Motor neuron (in vitro differentiated cells): Measurements from ENCODE around the gene SORL1. TPM values are rescaled to one million over a fixed set of nuclear protein-coding genes. Genes with fewer than 3 reads are reported as not detected.

Source experiments
- ATAC-seq, 8 experiments: fragments of 200-7000 bp; cut with Tn5 transposase; replicated peaks in 6 of 8; 2 replicates each; pipeline ENCODE4 v1.8.0; 2021; ENCODE audit warnings: mild to moderate bottlenecking in 8 of 8, moderate library complexity in 8 of 8
- H3K27ac ChIP-seq, 2 donors: fragments of 250-450 bp; sonication (Bioruptor Pico); 2 replicates each; pipeline ENCODE4 v1.9.0; 2021; ENCODE audit warnings: antibody characterized with exemption in 2 of 2, mild to moderate bottlenecking in 2 of 2, moderate library complexity in 1 of 2
- H3K4me1 ChIP-seq, 2 donors: fragments of 250-450 bp; sonication (Bioruptor Pico); replicated peaks in 1 of 2; 2 replicates each; pipeline ENCODE4 v1.6.1; 2021; ENCODE audit warnings: antibody characterized with exemption in 2 of 2, mild to moderate bottlenecking in 2 of 2, moderate library complexity in 1 of 2
- H3K4me3 ChIP-seq, 5 donors: fragments of 250-450 bp; sonication (Bioruptor Pico); 2 replicates each; pipeline ENCODE4 v1.9.0; 2021; ENCODE audit warnings: antibody characterized with exemption in 5 of 5, mild to moderate bottlenecking in 5 of 5, moderate library complexity in 4 of 5
- WGBS, 10 experiments: fragments of 450-650 bp; shearing (Covaris generic); methylation state at CpG; one replicate each; pipeline ENCODE4 v1.0.0; 2022; 5-methylcytosine and 5-hydroxymethylcytosine counted together
- in situ Hi-C, 9 experiments: fragments of 400-800 bp; cut with MboI; loops; one replicate each; pipeline ENCODE4 v1.15.0; 2021; ENCODE audit warnings: low sequenced_read_pairs in 9 of 9, low pct_unique_long_range_greater_than_20kb in 2 of 9; ENCODE audit not compliant: unreplicated experiment in 9 of 9
- total RNA-seq, 8 experiments: library from RNA; unstranded; fragments of 300-600 nt; gene quantifications; 2 replicates each; pipeline versions ENCODE4 v1.2.3 to v1.2.4, GENCODE V29; 2022

The SORL1 gene
- total RNA-seq, 8 experiments from 2014 or later = 0.36 to 39.4 (median 21.8) TPM

- H3K4me3 ChIP-seq = no peak overlapping the region
Observed at GRCh38 chr11:121654259-121654842, 202.2 kb downstream of the SORL1 start.

GRCh38 chr11:121654843-121655536 is 202.9 kb downstream of the SORL1 start:
- H3K4me1 ChIP-seq = peaks cover 31 to 42% of the 10 kb centered on the region in 2 donors
- peak in 6 of 8 experiments; percentile 0 to 54 (median 3) for ATAC-seq
- in situ Hi-C loops = loop anchor here (10.0 to 25.0 kb wide), 8 partner anchors 282 to 857 kb away; partner anchors contain the start of gene BLID (in 1 of the 9)
- WGBS, 10 experiments = 0 to 100% (median 36%) methylated on average over 1 to 11 of the region's 16 CpGs
- H3K4me3 ChIP-seq = peak overlapping the region; percentile 26 to 40 (median 30)
- peak overlapping the region; percentile 6 to 87 for H3K27ac ChIP-seq

More at GRCh38 chr11:121654259-121654842, 202.2 kb downstream of the SORL1 start:
- Histone ChIP-seq H3K27ac (peak overlapping the region in 1 of 2 donors; percentile 87), H3K4me1 (peaks cover 31 to 42% of the 10 kb centered on the region in 2 donors)
- 50 to 86% (median 68%) methylated on average over 1 to 5 of the region's 8 CpGs for WGBS, 10 experiments
- in situ Hi-C loops = loop anchor here (10.0 to 25.0 kb wide), 8 partner anchors 283 to 858 kb away; partner anchors contain the start of gene BLID (in 1 of the 9)
- no peak for ATAC-seq

GRCh38 chr11:121655537-121656327 is 203.6 kb downstream of the SORL1 start:
- peak overlapping the region; percentile 26 to 40 (median 30) for H3K4me3 ChIP-seq
- in situ Hi-C loops = loop anchor here (10.0 to 25.0 kb wide), 8 partner anchors 282 to 857 kb away; partner anchors contain the start of gene BLID (in 1 of the 9)
- ATAC-seq = peak; percentile 83 to 93 (median 90)
- H3K27ac ChIP-seq = peak overlapping the region; percentile 80 to 87
- H3K4me1 ChIP-seq = peaks cover 31 to 42% of the 10 kb centered on the region in 2 donors
- WGBS, 10 experiments = 0 to 19% (median 1%) methylated on average over 1 to 29 of the region's 44 CpGs

- in situ Hi-C loops = loop anchor here (10.0 to 25.0 kb wide), 8 partner anchors 281 to 856 kb away; partner anchors contain the start of gene BLID (in 1 of the 9)
- peak in 5 of 8 experiments; percentile 2 to 10 (median 5) for ATAC-seq
- 32 to 100% (median 53%) methylated on average over 1 to 10 of the region's 19 CpGs; no CpG with 5 or more reads in 2 of the 10 experiments for WGBS, 10 experiments
- peak overlapping the region in 1 of 2 donors; percentile 2 for H3K27ac ChIP-seq
- peaks cover 31 to 42% of the 10 kb centered on the region in 2 donors for H3K4me1 ChIP-seq
- peak overlapping the region in 4 of 5 donors; percentile 26 to 40 (median 31) for H3K4me3 ChIP-seq
Observed at GRCh38 chr11:121656328-121657090, 204.4 kb downstream of the SORL1 start.

GRCh38 chr11:121657146-121657545 is 205.0 kb downstream of the SORL1 start:
- WGBS, 10 experiments = 90 to 100% (median 93%) methylated on average over 1 to 3 of the region's 6 CpGs; no CpG with 5 or more reads in 7 of the 10 experiments
- Histone ChIP-seq H3K4me1 (peaks cover 34 to 47% of the 10 kb centered on the region in 2 donors), H3K4me3 (no peak overlapping the region), H3K27ac (no peak overlapping the region)
- no peak for ATAC-seq
- in situ Hi-C loops = loop anchor here (10.0 to 25.0 kb wide), 8 partner anchors 280 to 855 kb away; partner anchors contain the start of gene BLID (in 1 of the 9)

GRCh38 chr11:121659811-121660210 is 207.7 kb downstream of the SORL1 start:
- no peak for ATAC-seq
- Histone ChIP-seq H3K27ac (no peak overlapping the region), H3K4me3 (no peak overlapping the region), H3K4me1 (peaks cover 27 to 34% of the 10 kb centered on the region in 2 donors)
- WGBS, 10 experiments = 0 to 94% (median 75%) methylated on average over 1 to 3 of the region's 3 CpGs
- in situ Hi-C loops = loop anchor here (10.0 to 25.0 kb wide), 8 partner anchors 277 to 852 kb away; partner anchors contain the start of gene BLID (in 1 of the 9)

GRCh38 chr11:121661880-121662486 is 209.9 kb downstream of the SORL1 start:
- Histone ChIP-seq H3K4me1 (peaks cover 9 to 15% of the 10 kb centered on the region in 2 donors), H3K27ac (peak overlapping the region in 1 of 2 donors; percentile 17), H3K4me3 (no peak overlapping the region)
- WGBS, 10 experiments = 4 to 18% (median 11%) methylated on average over 3 to 4 of the region's 4 CpGs; no CpG with 5 or more reads in 2 of the 10 experiments
- peak in 7 of 8 experiments; percentile 26 to 88 (median 74) for ATAC-seq
- in situ Hi-C loops = loop anchor here in 8 of 9 experiments (25.0 kb wide), 6 partner anchors 275 to 850 kb away; partner anchors contain the start of gene BLID (in 1 of the 8)

- in situ Hi-C loops = loop anchor here in 8 of 9 experiments (25.0 kb wide), 6 partner anchors 273 to 848 kb away; partner anchors contain the start of gene BLID (in 1 of the 8)
- ATAC-seq = no peak
- H3K4me1 ChIP-seq = peaks cover 9 to 12% of the 10 kb centered on the region in 2 donors
- no peak overlapping the region for H3K27ac ChIP-seq
- H3K4me3 ChIP-seq = no peak overlapping the region
Observed at GRCh38 chr11:121664144-121664543, 212.0 kb downstream of the SORL1 start.

- Histone ChIP-seq H3K27ac (no peak overlapping the region), H3K4me1 (peaks cover 17 to 23% of the 10 kb centered on the region in 2 donors), H3K4me3 (no peak overlapping the region)
- WGBS, 10 experiments = 71 to 100% (median 81%) methylated on average over 1 to 4 of the region's 6 CpGs; no CpG with 5 or more reads in 2 of the 10 experiments
- no peak for ATAC-seq
- in situ Hi-C loops = loop anchor here in 8 of 9 experiments (25.0 kb wide), 6 partner anchors 272 to 847 kb away; partner anchors contain the start of gene BLID (in 1 of the 8)
Observed at GRCh38 chr11:121665206-121665838, 213.2 kb downstream of the SORL1 start.

- ATAC-seq = no peak
- in situ Hi-C loops = loop anchor here in 8 of 9 experiments (25.0 kb wide), 6 partner anchors 269 to 844 kb away; partner anchors contain the start of gene BLID (in 1 of the 8)
- 71 to 100% (median 83%) methylated on average over 1 of the region's 1 CpG; no CpG with 5 or more reads in 3 of the 10 experiments for WGBS, 10 experiments
Observed at GRCh38 chr11:121667836-121668235, 215.7 kb downstream of the SORL1 start.

GRCh38 chr11:121669422-121669821 is 217.3 kb downstream of the SORL1 start:
- Histone ChIP-seq H3K4me1 (peaks cover 32 to 37% of the 10 kb centered on the region in 2 donors), H3K4me3 (no peak overlapping the region), H3K27ac (no peak overlapping the region)
- ATAC-seq = peak in 2 of 8 experiments; percentile 14 to 15
- in situ Hi-C loops = loop anchor here in 8 of 9 experiments (25.0 kb wide), 6 partner anchors 268 to 843 kb away; partner anchors contain the start of gene BLID (in 1 of the 8)
- WGBS, 10 experiments = 18 to 85% (median 53%) methylated on average over 1 to 4 of the region's 4 CpGs

More at GRCh38 chr11:121667836-121668235, 215.7 kb downstream of the SORL1 start:
- no peak overlapping the region for H3K27ac ChIP-seq
- peaks cover 29 to 36% of the 10 kb centered on the region in 2 donors for H3K4me1 ChIP-seq
- H3K4me3 ChIP-seq = no peak overlapping the region
